Lung (tissue), 12 donors: Measurements from ENCODE around the gene SAT2. TPM values are rescaled to one million over a fixed set of nuclear protein-coding genes. Genes with fewer than 3 reads are reported as not detected.
"Not testable (repeated sequence)": the region's sequence is repeated elsewhere in the genome, so short reads cannot be mapped to it uniquely, and the experiment has no call there.

Source experiments
- ATAC-seq: fragments of 200-7000 bp; cut with Tn5 transposase; one replicate; pipeline ENCODE4 v1.9.1; 2020; ENCODE audit warnings: moderate number of reproducible peaks; ENCODE audit not compliant: insufficient read depth, low FRiP score
- DNase-seq, 3 donors: peaks; one replicate each; pipeline ENCODE4 v3.0.0-alpha.2; 2013 to 2017
- H3K27ac ChIP-seq, 2 donors: one replicate each; pipeline ENCODE4 v1.5.1; 2013; ENCODE audit warnings: mild to moderate bottlenecking in 2 of 2, moderate library complexity in 2 of 2, control low read depth in 1 of 2, inconsistent platforms in 1 of 2, low read depth in 1 of 2, low read length in 1 of 2
- H3K27me3 ChIP-seq, 3 donors: one replicate each; pipeline ENCODE4 v1.5.1; 2013; ENCODE audit warnings: low read length in 2 of 3; ENCODE audit not compliant: control insufficient read depth in 3 of 3, insufficient read depth in 3 of 3
- H3K36me3 ChIP-seq, 4 donors: one replicate each; pipeline ENCODE4 v1.5.1; 2013; ENCODE audit warnings: low read length in 4 of 4, mild to moderate bottlenecking in 1 of 4, moderate library complexity in 1 of 4; ENCODE audit not compliant: control insufficient read depth in 4 of 4, insufficient read depth in 4 of 4
- H3K4me1 ChIP-seq, 5 donors: one replicate each; pipeline ENCODE4 v1.5.1; 2013; ENCODE audit warnings: low read length in 5 of 5, mild to moderate bottlenecking in 2 of 5, moderate library complexity in 1 of 5; ENCODE audit not compliant: control insufficient read depth in 5 of 5, insufficient read depth in 5 of 5
- H3K4me3 ChIP-seq: one replicate; pipeline ENCODE4 v1.5.1; 2013; ENCODE audit warnings: mild to moderate bottlenecking, control low read depth, moderate library complexity
- H3K9ac ChIP-seq, 2 donors: one replicate each; pipeline ENCODE4 v1.5.1; 2013; ENCODE audit warnings: low read length in 2 of 2, control low read depth in 1 of 2; ENCODE audit not compliant: insufficient read depth in 1 of 2
- H3K9me3 ChIP-seq, 4 donors: one replicate each; pipeline ENCODE4 v1.5.1; 2013; ENCODE audit warnings: low read length in 3 of 4, mild to moderate bottlenecking in 1 of 4, moderate library complexity in 1 of 4; ENCODE audit not compliant: control insufficient read depth in 4 of 4, insufficient read depth in 3 of 4
- CTCF ChIP-seq: IDR thresholded peaks from 2 replicates; pipeline ENCODE4 v1.5.1; 2012; ENCODE audit warnings: mild to moderate bottlenecking; ENCODE audit errors: control extremely low read depth, extremely low read depth
- WGBS, 2 donors: extraction: QIAGEN DNeasy Blood & Tissue Kit; methylation state at CpG; one replicate each; pipeline ENCODE4 v1.1.7; 2013; 5-methylcytosine and 5-hydroxymethylcytosine counted together
- polyA plus RNA-seq, 2 donors: library from polyadenylated mRNA; stranded (reverse); fragments of 200-250 nt; gene quantifications; one replicate each; pipeline ENCODE4 v1.2.1, GENCODE V29; 2013
- total RNA-seq, 2 donors: library from RNA; depleted of rRNA in 1 of 2; stranded (reverse); fragments of >200 nt in 1 of 2; gene quantifications; one replicate each; pipeline ENCODE4 v1.2.1, GENCODE V29; 2014 to 2021
- donor health status: control.
- donor health status: control.
- donor health status: Bipolar disorder and iron deficiency.
- donor health status: healthy.
- donor health status: DM: yes; HTN: yes; CAD: no.

The SAT2 gene
- total and polyA plus RNA-seq, 4 donors, result 50.7 to 168 (median 89.5) TPM

DNA sequence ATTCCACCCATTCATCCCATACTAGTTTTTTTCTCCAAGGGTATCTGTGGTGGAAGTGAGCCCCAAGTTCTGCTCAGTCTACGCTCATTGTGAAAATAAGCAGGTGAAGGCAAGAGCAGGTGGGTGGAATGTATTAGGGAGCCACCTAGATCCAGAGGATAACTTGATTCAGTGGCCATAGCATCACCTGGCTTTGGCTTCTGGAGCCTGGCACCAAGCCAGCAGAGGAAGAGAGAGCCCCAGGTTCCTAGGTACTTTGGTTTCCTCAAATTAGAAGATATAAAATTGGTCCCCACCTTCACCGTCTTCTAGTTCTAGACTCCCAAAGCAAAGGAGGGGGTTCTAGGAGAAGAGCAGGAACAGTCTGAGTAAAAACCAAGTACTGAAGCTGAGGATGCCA, 17.0 kb downstream of the SAT2 start:
- Histone ChIP-seq H3K36me3 (peaks cover 0 to 20% (median 5%) of the 10 kb centered on the region in 4 donors), H3K27ac (peak overlapping the region in 1 of 2 donors; percentile 12), H3K4me1 (peaks cover 6 to 23% (median 19%) of the 10 kb centered on the region in 5 donors), H3K9ac (peak overlapping the region in 1 of 2 donors; percentile 28), H3K4me3 (no peak overlapping the region), H3K27me3 (no peaks in the 10 kb centered on the region), H3K9me3 (no peaks in the 10 kb centered on the region)
- WGBS, 2 donors, result 93 to 100% methylated on average over 2 of the region's 2 CpGs
- no peak for TF ChIP-seq CTCF
- DNase-seq, result no peak
- ATAC-seq, result no peak

GRCh38 chr17:7606280-7606679, 21.3 kb downstream of the SAT2 start:
- DNase-seq (no peak), ATAC-seq (no peak)
- no peak for TF ChIP-seq CTCF
- Histone ChIP-seq H3K27ac (peak overlapping the region in 1 of 2 donors; percentile 91), H3K9ac (no peak overlapping the region), H3K27me3 (no peaks in the 10 kb centered on the region), H3K4me1 (peaks cover 0 to 9% (median 0%) of the 10 kb centered on the region in 5 donors), H3K9me3 (no peaks in the 10 kb centered on the region), H3K4me3 (no peak overlapping the region), H3K36me3 (peaks cover 11 to 34% (median 25%) of the 10 kb centered on the region in 4 donors)
- 96% methylated on average over 4 of the region's 4 CpGs for WGBS, 2 donors

- WGBS, 2 donors, result 87 to 98% methylated on average over 5 of the region's 5 CpGs
- not testable (repeated sequence) for H3K9me3 ChIP-seq, H3K27me3 ChIP-seq, H3K27ac ChIP-seq, DNase-seq, H3K4me3 ChIP-seq, ATAC-seq, H3K9ac ChIP-seq, H3K4me1 ChIP-seq
- H3K36me3 ChIP-seq, result peaks cover 46 to 54% (median 49%) of the 10 kb centered on the region in 4 donors
Measured at GRCh38 chr17:7597561-7597960, 30.1 kb downstream of the SAT2 start.

DNA sequence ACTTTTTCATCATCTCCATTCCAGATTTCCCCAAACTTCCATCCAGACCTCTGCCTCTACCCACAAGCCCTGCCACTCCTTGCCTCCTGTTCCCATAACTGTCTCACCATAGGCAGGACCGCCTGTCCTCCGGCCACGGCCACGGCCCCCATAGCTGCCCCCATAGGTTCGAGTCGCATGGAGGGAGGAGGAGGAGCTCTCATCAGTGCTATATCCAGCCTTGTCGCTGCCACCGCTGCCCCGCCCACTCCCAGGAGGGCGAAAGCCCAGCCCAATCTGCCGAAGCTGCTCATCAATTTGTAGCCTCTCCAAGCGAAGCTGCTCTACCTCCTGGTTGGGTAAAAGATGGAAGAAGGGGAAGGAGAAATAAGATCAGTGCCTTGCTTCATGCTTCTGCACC, 34.3 kb downstream of the SAT2 start:
- Histone ChIP-seq H3K9ac (no peak overlapping the region), H3K4me1 (peaks cover 0 to 7% (median 6%) of the 10 kb centered on the region in 5 donors), H3K9me3 (no peaks in the 10 kb centered on the region), H3K27ac (no peak overlapping the region), H3K4me3 (no peak overlapping the region), H3K27me3 (no peaks in the 10 kb centered on the region), H3K36me3 (peaks cover 37 to 52% (median 46%) of the 10 kb centered on the region in 4 donors)
- no peak for TF ChIP-seq CTCF
- DNase-seq, result no peak
- no peak for ATAC-seq
- WGBS, 2 donors, result 92% methylated on average over 12 of the region's 12 CpGs
